ENCODE results near the gene SPAG4. TPM values are rescaled to one million over a fixed set of nuclear protein-coding genes. Genes with fewer than 3 reads are reported as not detected.

The SPAG4 gene
- polyA plus RNA-seq, 1 experiment, result 11.4 TPM

DNA sequence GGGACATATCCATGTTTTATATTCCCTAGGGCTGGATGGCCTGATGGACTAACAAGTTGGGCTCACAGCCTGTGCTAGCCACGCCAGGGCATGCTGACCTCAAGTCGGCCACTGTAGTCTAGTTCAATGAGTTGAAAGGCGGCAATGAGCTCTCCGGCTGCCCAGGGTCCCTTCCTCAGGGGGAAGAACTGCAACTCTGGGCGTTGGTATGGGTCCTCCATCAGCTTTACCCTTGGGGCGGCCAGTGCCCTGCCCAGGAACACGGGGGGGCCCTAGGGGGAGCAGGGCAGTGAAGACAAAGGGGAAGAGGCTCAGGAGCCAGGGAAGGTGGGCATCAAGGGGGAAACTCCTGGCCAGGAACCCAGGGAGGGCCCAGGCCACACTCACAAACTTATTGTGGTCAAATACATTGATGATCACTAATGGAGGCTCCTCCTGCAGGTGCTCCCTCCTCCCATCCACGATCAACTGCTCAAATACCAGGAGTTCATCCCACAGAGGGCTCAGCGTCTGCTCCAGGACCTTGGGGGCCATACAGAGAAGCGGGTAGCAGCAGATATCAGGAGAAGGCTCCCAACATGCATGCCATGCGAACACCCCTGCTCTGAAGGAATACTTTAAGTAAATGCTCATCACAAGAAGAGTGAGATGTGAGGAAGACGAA lies 32.8 kb upstream of the SPAG4 start:
- TF ChIP-seq, protein P1, sequence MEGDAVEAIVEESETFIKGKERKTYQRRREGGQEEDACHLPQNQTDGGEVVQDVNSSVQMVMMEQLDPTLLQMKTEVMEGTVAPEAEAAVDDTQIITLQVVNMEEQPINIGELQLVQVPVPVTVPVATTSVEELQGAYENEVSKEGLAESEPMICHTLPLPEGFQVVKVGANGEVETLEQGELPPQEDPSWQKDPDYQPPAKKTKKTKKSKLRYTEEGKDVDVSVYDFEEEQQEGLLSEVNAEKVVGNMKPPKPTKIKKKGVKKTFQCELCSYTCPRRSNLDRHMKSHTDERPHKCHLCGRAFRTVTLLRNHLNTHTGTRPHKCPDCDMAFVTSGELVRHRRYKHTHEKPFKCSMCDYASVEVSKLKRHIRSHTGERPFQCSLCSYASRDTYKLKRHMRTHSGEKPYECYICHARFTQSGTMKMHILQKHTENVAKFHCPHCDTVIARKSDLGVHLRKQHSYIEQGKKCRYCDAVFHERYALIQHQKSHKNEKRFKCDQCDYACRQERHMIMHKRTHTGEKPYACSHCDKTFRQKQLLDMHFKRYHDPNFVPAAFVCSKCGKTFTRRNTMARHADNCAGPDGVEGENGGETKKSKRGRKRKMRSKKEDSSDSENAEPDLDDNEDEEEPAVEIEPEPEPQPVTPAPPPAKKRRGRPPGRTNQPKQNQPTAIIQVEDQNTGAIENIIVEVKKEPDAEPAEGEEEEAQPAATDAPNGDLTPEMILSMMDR (IDR thresholded peaks at IDR 0.05; ENCODE audit: insufficient read depth, low read depth, low read length), result no peak
- Histone ChIP-seq H3K4me3 (ENCODE audit: low read depth, low read length) (no peak overlapping the region), H3K27me3 (ENCODE audit: control insufficient read depth, insufficient read depth, low read length) (no peaks in the 10 kb centered on the region), H3K36me3 (ENCODE audit: control insufficient read depth, insufficient read depth, low read length) (no peaks in the 10 kb centered on the region)
- ChIA-PET CTCF (interaction anchor here (0.6 kb wide), 1 partner anchor 1772 kb away, joined by 3 read pairs; no protein-coding TSS in a partner anchor), POLR2A (no interaction called here)
- DNase-seq (ENCODE audit: low read depth), result no peak

DNA sequence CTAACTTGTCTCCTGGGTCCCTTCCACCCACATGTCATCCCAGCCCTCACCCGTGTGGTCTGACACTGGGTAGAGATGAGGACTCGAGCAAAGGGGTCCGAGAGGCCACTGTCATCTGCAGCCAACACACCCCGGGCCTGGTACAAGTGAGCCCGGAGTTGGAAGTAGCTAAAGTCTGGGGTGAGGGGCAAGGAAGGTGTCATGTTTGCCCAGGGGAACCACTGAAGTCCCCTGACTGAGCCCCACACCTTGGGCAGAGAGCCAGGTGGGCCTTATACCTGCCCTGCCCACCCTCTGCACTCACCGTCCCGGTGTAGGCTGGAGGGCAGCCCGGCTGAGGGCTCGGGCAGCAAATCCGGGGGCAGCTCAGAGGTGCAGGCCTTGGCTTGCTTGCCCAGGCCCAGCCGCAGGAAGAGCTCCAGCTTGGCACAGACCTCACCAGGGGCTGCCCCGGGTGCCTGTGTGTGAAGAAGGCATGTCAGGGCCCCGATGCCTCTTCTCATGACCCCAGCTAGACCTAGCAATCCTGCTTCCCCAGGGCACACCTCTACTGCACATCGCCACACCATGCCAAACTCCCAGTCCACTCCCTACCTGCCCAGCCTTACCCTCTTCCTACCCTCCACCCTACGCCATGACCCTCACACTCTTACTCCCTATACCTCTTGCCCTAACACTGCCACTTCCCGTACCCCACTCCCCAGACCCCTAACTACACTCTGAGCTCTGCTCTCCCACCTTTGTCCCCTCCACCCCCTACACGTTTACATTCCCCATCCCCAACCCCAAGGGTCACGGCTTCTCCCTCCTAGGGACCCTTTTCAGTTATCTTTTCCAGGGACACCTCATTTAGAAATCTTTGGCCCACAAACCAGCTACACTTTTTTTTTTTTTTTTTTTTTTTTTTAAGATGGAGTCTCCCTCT lies 31.7 kb upstream of the SPAG4 start:
- ChIA-PET CTCF (interaction anchor here (0.6 kb wide), 1 partner anchor 129 kb away, joined by 3 read pairs; no protein-coding TSS in a partner anchor), POLR2A (interaction anchor here (0.6 kb wide), 1 partner anchor 306 kb away, joined by 5 read pairs; no protein-coding TSS in a partner anchor)
- TF ChIP-seq, protein P1 (IDR thresholded peaks at IDR 0.05; ENCODE audit: insufficient read depth, low read depth, low read length), result no peak
- H3K4me3 ChIP-seq (ENCODE audit: low read depth, low read length), result no peak overlapping the region
- H3K36me3 ChIP-seq (ENCODE audit: control insufficient read depth, insufficient read depth, low read length), result no peaks in the 10 kb centered on the region
- no peak for DNase-seq (ENCODE audit: low read depth)
- no peaks in the 10 kb centered on the region for H3K27me3 ChIP-seq (ENCODE audit: control insufficient read depth, insufficient read depth, low read length)

DNA sequence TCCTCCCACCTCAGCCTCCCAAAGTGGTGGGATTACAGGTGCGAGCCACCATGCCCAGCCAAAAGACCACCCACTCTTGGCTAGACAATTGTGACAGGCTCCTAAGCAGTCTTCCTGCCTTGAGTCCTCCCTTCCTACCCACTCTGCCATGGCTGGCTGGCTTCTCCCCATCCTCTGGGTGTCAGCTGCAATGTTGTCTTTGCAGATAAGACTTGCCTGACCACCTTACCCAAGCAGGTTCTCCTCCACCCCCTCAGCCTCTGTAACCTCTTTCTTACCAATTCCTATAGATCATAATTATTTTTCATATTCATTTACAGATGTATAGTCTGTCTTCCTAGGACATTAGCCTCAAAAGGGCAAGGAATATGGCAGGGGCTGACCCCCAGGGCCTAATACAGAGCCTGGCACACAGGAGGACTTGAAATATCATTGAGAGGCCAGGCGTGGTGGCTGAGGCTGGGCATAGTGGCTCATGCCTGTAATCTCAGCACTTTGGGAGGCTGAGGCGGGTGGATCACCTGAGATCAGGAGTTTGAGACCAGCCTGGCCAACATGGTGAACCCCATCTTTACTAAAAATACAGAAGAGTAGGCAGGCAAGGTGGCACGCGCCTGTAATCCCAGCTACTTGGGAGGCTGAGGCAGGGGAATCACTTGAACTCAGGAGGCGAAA lies 28.7 kb upstream of the SPAG4 start:
- TF ChIP-seq, protein P1 (IDR thresholded peaks at IDR 0.05; ENCODE audit: insufficient read depth, low read depth, low read length), result no peak
- POLR2A ChIA-PET, result no interaction called here
- Histone ChIP-seq H3K4me3 (ENCODE audit: low read depth, low read length) (no peak overlapping the region), H3K27me3 (ENCODE audit: control insufficient read depth, insufficient read depth, low read length) (no peaks in the 10 kb centered on the region), H3K36me3 (ENCODE audit: control insufficient read depth, insufficient read depth, low read length) (no peaks in the 10 kb centered on the region)
- no peak for DNase-seq (ENCODE audit: low read depth)
- CTCF ChIA-PET, result no interaction called here

DNA sequence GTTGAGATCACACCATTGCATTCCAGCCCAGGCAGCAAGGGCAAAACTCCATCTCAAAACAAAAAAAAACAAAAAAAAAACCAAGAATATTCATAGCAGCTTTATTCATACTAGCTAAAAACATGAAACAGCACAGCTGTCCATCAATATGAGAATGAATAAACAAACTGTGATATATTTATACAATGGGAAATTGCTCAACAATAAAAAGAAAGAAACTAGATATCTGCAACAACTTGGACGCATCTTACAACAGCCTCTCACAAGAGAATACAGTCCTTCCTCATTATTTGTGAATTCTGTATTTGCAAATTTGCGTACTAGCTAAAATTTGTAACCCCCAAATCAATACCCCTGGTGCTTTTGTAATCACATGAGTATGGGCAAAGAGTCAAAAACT lies 28.2 kb upstream of the SPAG4 start:
- CTCF ChIA-PET, result no interaction called here

More for the DNA sequence above, 28.2 kb upstream of the SPAG4 start:
- POLR2A ChIA-PET, result no interaction called here
- no peak for DNase-seq (ENCODE audit: low read depth)
- Histone ChIP-seq H3K36me3 (ENCODE audit: control insufficient read depth, insufficient read depth, low read length) (no peaks in the 10 kb centered on the region), H3K4me3 (ENCODE audit: low read depth, low read length) (no peak overlapping the region), H3K27me3 (ENCODE audit: control insufficient read depth, insufficient read depth, low read length) (no peaks in the 10 kb centered on the region)
- TF ChIP-seq, protein P1 (IDR thresholded peaks at IDR 0.05; ENCODE audit: insufficient read depth, low read depth, low read length), result no peak
